GM12873 (cell line): ENCODE measurements around the gene NIPA2.

Experiments used
- TF ChIP-seq, protein P1 (sequence below): IDR thresholded peaks from 2 replicates; pipeline ENCODE4 v1.5.1; 2012; ENCODE audit warnings: low read depth, mild to moderate bottlenecking, moderate library complexity, low read length, control low read depth; ENCODE audit not compliant: insufficient read depth; ENCODE audit errors: missing control alignments

Gene NIPA2

DNA sequence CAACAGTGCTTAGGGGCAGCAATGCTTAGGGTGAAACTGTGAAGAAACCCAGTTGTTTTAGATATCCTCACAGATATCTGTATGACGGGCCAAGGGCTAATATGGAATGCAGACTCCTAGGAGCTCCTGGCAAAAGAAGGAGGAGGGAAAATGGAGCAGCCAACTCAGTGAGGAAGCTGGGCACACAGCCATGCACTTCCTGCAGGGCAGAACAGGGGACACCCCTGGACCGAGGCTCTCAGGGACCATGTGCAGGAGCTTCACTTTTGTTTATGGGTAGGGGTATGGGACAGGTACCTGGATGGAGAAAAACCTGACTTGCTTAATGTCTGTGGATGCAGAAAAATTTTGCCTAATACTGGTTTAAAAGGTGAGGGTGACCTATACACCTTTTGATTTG lies 31.8 kb upstream of the NIPA2 start:
- TF ChIP-seq, protein P1, sequence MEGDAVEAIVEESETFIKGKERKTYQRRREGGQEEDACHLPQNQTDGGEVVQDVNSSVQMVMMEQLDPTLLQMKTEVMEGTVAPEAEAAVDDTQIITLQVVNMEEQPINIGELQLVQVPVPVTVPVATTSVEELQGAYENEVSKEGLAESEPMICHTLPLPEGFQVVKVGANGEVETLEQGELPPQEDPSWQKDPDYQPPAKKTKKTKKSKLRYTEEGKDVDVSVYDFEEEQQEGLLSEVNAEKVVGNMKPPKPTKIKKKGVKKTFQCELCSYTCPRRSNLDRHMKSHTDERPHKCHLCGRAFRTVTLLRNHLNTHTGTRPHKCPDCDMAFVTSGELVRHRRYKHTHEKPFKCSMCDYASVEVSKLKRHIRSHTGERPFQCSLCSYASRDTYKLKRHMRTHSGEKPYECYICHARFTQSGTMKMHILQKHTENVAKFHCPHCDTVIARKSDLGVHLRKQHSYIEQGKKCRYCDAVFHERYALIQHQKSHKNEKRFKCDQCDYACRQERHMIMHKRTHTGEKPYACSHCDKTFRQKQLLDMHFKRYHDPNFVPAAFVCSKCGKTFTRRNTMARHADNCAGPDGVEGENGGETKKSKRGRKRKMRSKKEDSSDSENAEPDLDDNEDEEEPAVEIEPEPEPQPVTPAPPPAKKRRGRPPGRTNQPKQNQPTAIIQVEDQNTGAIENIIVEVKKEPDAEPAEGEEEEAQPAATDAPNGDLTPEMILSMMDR, result no peak

DNA sequence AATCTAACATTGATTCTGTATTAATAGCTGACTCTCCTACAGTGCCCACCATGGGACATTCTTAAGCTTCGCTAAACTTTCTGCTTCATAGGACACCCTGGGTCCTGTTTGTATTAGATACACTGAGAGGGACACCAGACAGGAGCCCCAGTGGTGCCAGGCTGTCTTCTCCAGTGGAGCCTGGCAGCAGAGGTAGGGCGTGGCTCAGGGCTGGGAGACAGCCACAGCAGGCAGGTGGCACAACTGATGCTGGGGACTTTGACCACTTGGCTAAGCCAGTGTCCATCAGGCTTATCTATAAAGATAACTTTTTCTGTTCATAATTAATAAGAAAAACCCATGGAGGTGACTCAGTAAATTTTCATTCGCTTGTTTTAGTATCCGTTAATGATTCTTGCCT lies 30.2 kb upstream of the NIPA2 start:
- TF ChIP-seq, protein P1, result no peak

DNA sequence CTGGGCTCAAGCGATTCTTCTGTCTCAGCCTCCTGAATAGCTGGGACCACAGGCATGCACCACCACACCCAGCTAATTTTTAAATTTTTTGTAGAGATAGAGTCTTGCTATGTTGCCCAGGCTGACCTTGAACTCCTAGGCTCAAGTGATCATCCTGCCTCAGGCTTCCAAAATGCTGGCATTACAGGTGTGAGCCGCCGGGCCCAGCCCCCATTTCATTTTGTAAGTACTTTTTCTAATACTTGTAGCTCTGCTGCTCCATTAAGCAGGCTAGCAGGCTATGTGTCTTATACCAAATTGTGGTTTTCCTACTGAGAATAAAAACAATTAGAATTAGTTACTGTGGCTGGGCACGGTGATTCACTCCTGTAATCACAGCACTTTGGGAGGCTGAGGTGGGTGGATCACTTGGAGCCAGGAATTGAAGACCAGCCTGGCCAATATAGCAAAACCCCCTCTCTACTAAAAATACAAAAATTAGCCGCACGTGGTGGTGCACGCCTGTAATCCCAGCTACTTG lies 29.6 kb upstream of the NIPA2 start:
- TF ChIP-seq, protein P1, result no peak

DNA sequence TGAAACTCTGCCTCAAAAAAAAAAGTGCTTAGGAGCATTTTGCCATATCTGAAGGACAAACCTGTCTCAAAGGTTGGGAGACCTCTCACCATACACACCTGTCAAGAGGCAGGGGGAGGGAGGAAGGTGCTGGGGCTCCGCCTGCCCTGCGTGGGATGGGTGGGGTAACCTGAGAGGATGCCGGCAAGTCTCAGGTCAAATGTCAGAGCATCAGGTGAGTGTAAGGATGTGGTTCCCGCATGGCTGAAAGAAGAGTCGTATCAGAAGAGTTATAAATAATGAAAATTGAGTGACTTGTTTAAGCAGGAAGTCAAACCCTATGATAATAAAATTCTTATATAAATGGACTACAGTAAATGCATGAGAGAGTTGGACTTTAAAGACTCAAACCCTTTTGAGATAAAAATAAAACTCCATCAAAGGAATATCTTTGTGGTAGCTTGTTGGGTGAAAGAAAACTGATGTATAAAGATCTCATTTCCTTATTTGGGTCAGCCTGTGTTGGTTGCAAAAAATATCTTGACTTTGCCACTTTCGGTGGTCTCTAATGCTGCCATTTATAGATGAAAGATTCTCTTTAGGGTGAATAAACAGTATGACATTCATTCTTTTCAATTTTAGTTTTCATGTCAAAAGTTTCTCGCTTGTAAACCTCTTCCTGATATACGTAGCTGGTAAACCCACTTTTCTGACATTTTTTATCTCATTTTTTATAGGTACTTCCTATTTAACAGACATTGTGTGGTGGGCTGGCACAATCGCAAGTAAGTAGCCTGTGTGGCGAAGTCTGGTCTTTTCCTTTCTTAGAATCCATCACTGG lies 28.2 kb upstream of the NIPA2 start:
- TF ChIP-seq, protein P1, result no peak

DNA sequence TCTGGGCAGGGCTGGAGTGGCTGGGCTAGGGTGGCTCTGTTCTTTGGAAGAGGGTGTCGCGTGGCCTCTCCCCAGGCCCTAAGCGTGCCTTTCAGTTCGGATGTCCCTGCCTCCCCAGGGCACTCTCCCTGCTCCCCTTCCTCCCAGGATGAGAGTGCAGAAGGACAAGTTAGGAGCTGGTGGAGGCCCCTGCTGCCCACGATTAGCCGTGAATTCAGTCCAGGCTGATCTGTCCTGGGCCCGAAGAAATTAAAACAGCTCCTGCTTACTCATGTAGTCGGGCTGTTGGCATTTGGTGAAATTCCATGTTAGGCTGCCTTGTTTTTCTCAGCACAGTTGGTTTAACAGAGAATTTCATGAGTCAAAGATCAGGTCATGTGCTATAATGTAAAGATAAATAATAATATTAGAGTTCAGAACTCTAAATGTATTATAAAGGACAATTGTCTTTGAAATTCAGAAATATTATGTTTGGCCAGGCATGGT lies 27.6 kb upstream of the NIPA2 start:
- TF ChIP-seq, protein P1, result no peak

DNA sequence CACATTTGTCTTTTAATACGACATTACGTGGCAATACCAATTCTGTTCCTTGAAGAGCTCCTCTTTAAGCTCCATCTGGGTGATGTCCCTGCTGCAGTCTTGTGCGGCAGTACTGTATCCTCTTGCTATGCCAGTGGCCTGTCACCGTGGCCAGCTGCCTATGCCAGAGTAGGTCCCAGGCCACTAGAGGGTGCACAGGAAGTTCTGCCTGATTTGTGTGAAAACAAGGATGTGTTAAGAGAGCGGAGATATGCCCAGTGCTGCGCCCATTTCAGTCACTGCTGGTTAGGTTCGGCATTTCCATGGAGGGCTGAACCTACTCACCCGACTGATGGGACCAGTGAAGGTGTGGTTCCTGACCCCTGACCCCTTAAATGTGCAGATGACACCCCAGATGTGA lies 26.8 kb upstream of the NIPA2 start:
- TF ChIP-seq, protein P1, result peak; percentile 46

DNA sequence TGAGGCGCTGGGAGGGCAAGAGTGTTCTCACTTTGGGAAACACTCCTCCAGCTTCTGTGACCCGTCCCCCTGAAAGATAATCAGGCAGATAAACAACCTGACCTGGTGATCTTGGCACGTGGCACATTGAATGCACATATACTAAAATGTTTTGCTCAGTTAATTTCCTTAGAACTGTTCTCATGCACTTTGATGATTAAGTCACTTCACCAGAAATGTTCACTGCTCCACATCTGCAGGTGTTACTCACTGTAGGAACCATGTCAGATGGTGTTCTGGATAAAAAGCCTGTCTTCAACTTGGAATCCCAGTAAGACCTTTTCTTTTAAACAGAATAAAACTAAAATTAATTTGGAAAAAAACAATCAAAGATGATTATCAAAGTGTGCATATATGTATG lies 24.6 kb upstream of the NIPA2 start:
- TF ChIP-seq, protein P1, result no peak
